Neural progenitor cell (in vitro differentiated cells): ENCODE measurements around the gene SPOCK1.

Experiments
- EZH2 ChIP-seq: fragments of 200-600 bp; sonication (generic); IDR thresholded peaks from 2 replicates; pipeline ENCODE4 v1.6.1; 2017; ENCODE audit warnings: antibody characterized with exemption, mild to moderate bottlenecking, moderate library complexity
- EZH2phosphoT487 ChIP-seq: fragments of 200-600 bp; sonication (generic); IDR thresholded peaks from 2 replicates; pipeline ENCODE4 v1.6.1; 2017; ENCODE audit warnings: antibody characterized with exemption
- TF ChIP-seq, protein P1 (sequence below): fragments of 200-600 bp; sonication (generic); IDR thresholded peaks from 2 replicates; pipeline ENCODE4 v1.5.1; 2017; ENCODE audit warnings: antibody characterized with exemption, mild to moderate bottlenecking

DNA sequence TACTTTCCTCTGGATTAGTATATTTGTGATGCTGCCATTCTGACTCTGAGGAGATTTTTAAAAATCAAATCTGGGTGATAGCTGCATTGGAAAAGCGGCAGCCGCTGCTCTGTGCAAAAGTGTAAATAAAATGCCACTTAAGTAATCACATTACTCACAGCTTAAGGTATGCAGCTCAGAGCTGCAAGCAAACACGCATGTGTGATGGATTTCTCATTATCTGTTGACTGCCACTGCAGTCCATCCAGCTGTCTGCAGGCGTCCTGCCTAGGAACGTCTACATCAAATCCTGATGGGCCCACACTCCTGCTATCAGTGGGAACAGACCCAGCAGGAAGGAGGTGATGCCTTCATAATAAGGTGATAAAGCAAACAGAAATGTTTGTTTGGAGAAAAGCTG is 216.9 kb downstream of the SPOCK1 start:
- TF ChIP-seq EZH2 (no peak), EZH2phosphoT487 (no peak)
- TF ChIP-seq, protein P1, sequence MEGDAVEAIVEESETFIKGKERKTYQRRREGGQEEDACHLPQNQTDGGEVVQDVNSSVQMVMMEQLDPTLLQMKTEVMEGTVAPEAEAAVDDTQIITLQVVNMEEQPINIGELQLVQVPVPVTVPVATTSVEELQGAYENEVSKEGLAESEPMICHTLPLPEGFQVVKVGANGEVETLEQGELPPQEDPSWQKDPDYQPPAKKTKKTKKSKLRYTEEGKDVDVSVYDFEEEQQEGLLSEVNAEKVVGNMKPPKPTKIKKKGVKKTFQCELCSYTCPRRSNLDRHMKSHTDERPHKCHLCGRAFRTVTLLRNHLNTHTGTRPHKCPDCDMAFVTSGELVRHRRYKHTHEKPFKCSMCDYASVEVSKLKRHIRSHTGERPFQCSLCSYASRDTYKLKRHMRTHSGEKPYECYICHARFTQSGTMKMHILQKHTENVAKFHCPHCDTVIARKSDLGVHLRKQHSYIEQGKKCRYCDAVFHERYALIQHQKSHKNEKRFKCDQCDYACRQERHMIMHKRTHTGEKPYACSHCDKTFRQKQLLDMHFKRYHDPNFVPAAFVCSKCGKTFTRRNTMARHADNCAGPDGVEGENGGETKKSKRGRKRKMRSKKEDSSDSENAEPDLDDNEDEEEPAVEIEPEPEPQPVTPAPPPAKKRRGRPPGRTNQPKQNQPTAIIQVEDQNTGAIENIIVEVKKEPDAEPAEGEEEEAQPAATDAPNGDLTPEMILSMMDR = no peak
